ENCODE results near the gene KRT28. TPM values are rescaled to one million over a fixed set of nuclear protein-coding genes. Genes with fewer than 3 reads are reported as not detected.

The KRT28 gene, protein sequence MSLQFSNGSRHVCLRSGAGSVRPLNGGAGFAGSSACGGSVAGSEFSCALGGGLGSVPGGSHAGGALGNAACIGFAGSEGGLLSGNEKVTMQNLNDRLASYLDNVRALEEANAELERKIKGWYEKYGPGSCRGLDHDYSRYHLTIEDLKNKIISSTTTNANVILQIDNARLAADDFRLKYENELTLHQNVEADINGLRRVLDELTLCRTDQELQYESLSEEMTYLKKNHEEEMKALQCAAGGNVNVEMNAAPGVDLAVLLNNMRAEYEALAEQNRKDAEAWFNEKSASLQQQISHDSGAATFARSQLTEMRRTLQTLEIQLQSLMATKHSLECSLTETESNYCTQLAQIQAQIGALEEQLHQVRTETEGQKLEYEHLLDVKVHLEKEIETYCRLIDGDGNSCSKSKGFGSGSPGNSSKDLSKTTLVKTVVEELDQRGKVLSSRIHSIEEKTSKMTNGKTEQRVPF
- not detected in 2 replicates for total RNA-seq

DNA sequence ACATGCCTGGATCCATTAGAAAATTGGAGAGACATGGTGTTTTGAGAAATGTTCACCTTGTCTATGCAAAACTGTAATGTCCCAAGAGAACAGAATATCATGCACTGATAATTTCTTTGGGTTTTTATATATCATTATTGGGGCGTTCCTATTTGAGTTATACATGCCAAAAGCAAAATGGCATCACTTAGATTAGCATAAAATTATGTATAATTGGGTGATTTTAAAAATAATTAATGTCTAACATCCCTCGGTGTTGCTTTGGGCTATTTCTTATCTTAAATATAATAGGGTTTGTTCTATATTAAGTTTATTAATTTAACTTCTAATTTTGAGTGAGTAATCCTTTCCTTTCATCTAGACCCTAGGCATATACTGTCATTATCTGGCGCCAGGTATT lies at the start of gene KRT28:
KRT28 (minus strand) TSS at position 101 of the 400 bp plus-strand sequence; CDS start at position 35, 66 bp downstream.

DNA sequence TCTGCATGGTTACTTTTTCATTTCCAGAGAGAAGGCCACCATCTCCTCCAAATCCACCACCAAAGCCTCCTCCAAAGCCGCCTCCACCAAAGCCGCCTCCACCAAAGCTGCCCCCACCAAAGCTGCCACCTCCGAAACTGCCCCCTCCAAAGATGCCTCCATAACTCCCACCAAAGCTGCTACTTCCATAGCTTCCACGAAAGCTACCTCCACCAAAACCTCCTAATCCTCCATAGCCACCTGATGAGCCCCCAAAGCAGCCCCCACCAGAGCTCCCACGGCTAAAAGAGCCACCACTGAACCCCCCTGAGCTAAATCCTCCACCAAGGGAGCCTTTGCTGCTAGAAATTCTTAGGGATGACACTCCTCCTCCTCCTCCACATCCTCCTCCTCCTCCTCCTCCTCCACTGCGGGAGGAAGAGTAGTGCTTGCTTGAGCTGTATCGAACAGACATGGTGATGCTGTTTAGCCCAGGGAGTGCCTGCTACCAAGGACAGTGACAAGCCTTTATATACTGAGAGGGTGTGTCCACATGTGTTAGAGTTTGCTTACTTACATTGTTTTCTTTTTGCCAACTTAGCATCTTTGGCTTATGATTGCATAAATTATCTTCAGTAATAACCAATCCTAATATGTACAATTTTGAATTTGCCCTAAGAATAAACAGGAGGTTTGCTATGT lies 22.5 kb upstream of the KRT28 start, which contains the start of gene KRT10:
KRT10 (minus strand) TSS at position 483 of the 681 bp plus-strand sequence; CDS start at position 454, 29 bp downstream.

DNA sequence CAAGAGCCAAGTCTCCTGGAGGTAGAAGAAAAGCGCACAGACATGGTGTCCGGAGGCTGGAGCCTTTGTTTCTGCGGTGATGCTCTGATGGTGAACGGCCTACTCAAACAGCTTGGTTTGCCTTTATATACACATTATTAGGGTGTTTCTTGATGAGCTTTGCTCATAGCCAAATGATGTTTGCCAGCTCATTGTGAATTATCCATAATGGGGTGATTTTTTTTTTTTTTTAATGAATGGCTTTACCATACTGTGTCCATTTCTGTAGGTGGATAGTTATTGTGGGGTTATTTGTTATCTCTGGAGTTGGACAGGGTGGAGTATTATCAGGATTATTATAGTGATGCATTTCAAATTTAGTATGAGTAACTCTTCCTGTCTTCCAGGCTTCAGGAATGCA lies 17.3 kb downstream of the KRT28 start, which contains the start of gene KRT27:
KRT27 (minus strand) TSS at position 101 of the 400 bp plus-strand sequence; CDS start at position 44, 57 bp downstream.

DNA sequence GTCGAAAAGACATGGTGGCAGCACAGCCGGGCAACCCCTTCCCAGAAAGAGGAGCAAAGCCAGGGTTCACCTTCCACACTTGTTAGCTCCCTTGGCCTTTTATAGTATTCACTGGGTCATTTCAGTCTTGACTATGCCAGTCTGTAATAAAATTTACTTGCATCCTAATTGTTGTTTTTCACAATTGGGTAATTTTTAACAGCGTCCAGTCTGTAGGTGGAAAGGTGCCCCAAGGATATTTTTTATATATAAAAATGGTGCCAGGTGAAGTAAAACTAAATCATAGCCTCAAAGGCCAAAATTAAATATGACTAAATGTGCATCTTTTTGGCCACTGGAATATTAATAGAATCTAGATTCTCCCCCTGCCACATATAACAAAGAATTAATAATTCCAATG lies 27.7 kb downstream of the KRT28 start, which contains the start of gene KRT26:
KRT26 (minus strand) TSS at position 101 of the 400 bp plus-strand sequence; CDS start at position 13, 88 bp downstream.

DNA sequence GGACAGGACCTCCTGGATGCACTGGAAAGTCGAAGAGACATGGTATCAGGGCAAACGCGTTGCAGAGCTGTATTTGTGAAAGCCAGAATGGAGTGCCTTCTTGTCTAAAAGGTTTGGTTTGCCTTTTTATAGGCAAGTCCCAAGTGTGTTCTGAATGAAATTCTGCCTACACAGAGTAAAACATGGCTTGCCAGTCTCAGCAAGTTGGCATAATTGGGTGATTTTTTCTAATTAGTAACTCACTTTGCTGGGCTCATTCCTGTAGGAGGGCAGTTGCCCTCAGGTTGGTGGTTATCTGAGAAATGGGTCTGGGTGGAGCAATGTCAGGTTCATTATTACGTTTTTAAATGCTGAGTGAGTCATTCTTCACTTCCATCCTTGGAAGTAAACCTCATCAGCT lies 44.5 kb downstream of the KRT28 start, which contains the start of gene KRT25:
KRT25 (minus strand) TSS at position 101 of the 400 bp plus-strand sequence; CDS start at position 41, 60 bp downstream.

Other genes with a start within 250 kb of the KRT28 start
- gene CCR7, start 234.5 kb downstream of the KRT28 start, total RNA-seq: under 0.01 TPM in 1 of 2 replicates, not detected in the other
- 72.3 and 106 TPM in 2 replicates for gene SMARCE1, start 152.1 kb downstream of the KRT28 start, total RNA-seq
- 0.22 and 0.60 TPM in 2 replicates for gene KRT222, start 134.8 kb downstream of the KRT28 start, total RNA-seq
- not detected in 2 replicates for gene KRT24, start 96.2 kb downstream of the KRT28 start, total RNA-seq
- gene KRT25, start 44.6 kb downstream of the KRT28 start, total RNA-seq: not detected in 2 replicates
- not detected in 2 replicates for gene KRT26, start 27.8 kb downstream of the KRT28 start, total RNA-seq
- not detected in 2 replicates for gene KRT27, start 17.4 kb downstream of the KRT28 start, total RNA-seq
- gene KRT10, start 22.7 kb upstream of the KRT28 start, total RNA-seq: 2.4 and 2.7 TPM in 2 replicates
- gene KRT12, start 67.3 kb upstream of the KRT28 start, total RNA-seq: not detected in 2 replicates
- not detected in 2 replicates for gene KRT20, start 85.3 kb upstream of the KRT28 start, total RNA-seq
- 0.34 and 1.7 TPM in 2 replicates for gene KRT23, start 137.7 kb upstream of the KRT28 start, total RNA-seq
- gene KRT39, start 167.0 kb upstream of the KRT28 start, total RNA-seq: not detected in 2 replicates
- not detected in 2 replicates for gene KRT40, start 184.4 kb upstream of the KRT28 start, total RNA-seq
- not detected in 2 replicates for gene KRTAP3-3, start 194.2 kb upstream of the KRT28 start, total RNA-seq
- not detected in 2 replicates for gene KRTAP3-2, start 199.9 kb upstream of the KRT28 start, total RNA-seq
- gene KRTAP3-1, start 209.2 kb upstream of the KRT28 start, total RNA-seq: not detected in 2 replicates
- not detected in 2 replicates for gene KRTAP1-5, start 227.2 kb upstream of the KRT28 start, total RNA-seq
- not detected in 2 replicates for gene KRTAP1-4, start 230.2 kb upstream of the KRT28 start, total RNA-seq
- not detected in 2 replicates for gene KRTAP1-3, start 234.9 kb upstream of the KRT28 start, total RNA-seq
- gene KRTAP1-1, start 241.5 kb upstream of the KRT28 start, total RNA-seq: not detected in 2 replicates
- not detected in 2 replicates for gene KRTAP2-1, start 247.4 kb upstream of the KRT28 start, total RNA-seq